Measurements from ENCODE around the gene DBNL.

GRCh38 chr7:44057849-44058758 is 13.6 kb downstream of the DBNL start:
- TF ChIP-seq NFRKB (IDR thresholded peaks at IDR 0.05) (no peak), BHLHE40 (IDR thresholded peaks at IDR 0.05; ENCODE audit: borderline replicate concordance) (no peak), ARNT (IDR thresholded peaks at IDR 0.05) (no peak)

Data from HEK293T (cell line).